ENCODE results near the gene MBNL1. TPM values are rescaled to one million over a fixed set of nuclear protein-coding genes. Genes with fewer than 3 reads are reported as not detected.

The MBNL1 gene
- total RNA-seq, 2 experiments from 2014 or later: 385 to 392 TPM

DNA sequence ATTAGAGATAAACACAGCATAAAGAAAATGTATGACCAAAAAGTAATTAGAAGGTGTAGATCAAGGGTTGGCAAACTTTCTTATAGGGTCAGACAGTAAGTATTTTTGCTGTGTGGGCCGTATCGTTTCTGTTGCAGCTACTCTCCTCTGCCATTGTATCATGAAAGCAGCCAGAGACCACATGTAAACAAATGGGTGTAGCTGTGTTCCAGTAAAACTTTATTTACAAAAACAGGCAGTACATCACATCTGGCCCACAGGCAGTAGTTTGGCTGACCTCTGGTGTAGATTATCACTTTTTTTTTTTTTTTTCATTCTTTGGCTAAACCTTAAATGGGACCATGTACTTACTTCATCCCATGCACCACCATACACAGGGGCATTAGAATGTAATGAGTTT is 190.8 kb downstream of the MBNL1 start:
- Mint-ChIP-seq H3K27ac (no peak overlapping the region), H3K4me1 (peaks cover 29% of the 10 kb centered on the region), H3K27me3 (no peaks in the 10 kb centered on the region), H3K36me3 (peaks cover 30% of the 10 kb centered on the region), H3K9me3 (no peaks in the 10 kb centered on the region), H3K4me3 (no peak overlapping the region)
- no peak for DNase-seq

DNA sequence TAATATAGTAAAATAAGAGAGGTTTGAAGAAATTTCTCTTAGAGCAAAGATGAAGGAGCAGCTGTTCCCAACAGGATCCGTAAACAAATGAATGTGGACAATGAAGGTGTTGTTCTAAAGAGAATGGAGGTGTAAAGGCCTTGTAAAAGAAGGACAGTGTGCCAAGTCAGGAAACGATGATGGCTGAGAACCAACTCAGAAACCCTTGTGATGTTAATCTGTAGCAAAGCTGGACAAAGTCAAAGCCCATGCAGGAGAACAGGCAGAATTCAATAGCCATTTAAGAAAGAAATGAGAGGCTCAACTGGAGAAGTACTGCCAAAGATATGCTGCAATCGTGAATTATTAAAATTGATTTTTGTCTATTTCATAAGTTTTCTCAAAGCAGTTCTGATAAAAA is 192.2 kb downstream of the MBNL1 start:
- peak overlapping the region; percentile 56 for H3K27ac Mint-ChIP-seq
- H3K4me3 Mint-ChIP-seq: no peak overlapping the region
- DNase-seq: no peak
- H3K27me3 Mint-ChIP-seq: no peaks in the 10 kb centered on the region
- H3K4me1 Mint-ChIP-seq: peaks cover 25% of the 10 kb centered on the region
- no peaks in the 10 kb centered on the region for H3K9me3 Mint-ChIP-seq
- peaks cover 29% of the 10 kb centered on the region for H3K36me3 Mint-ChIP-seq

DNA sequence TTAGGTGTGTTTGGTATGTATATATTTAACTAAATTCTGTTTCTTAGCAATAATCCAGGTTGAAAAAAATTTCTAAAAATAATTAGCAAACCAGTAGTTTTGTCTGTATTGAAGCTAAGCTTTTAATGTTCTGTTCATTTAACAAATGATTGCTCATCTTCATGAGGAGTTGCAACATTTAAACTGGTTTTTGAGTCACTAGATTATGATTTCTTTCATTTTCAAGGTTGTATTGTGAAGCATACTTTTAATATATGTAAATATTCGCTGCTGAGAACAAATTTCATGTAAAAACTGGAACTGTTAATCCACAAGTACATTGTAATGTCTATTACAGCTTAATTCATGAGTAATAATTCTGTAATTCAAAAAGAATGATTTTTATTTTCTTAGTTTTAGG is 192.7 kb downstream of the MBNL1 start:
- Mint-ChIP-seq H3K27ac (peak overlapping the region; percentile 16), H3K4me1 (peaks cover 22% of the 10 kb centered on the region), H3K27me3 (no peaks in the 10 kb centered on the region), H3K36me3 (peaks cover 26% of the 10 kb centered on the region), H3K4me3 (no peak overlapping the region), H3K9me3 (no peaks in the 10 kb centered on the region)
- no peak for DNase-seq

DNA sequence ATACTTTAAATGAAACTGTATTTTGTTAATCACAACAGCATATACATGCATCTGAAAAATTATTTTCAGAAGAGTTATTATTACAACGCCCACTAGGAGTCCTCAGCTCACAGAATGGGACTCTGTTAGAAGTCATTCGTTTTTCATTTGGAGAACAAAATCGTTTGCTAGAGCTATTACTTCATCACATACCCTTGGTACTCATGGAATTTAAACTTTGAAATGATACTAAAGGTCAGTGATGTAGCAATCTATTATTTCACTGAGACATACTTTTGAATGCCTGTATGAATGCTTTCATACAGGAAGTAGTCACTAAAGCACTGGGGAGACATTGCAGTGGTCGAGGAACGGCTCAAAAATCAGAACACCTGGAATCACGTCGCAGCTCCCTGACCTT is 198.1 kb downstream of the MBNL1 start:
- peak overlapping the region; percentile 62 for H3K27ac Mint-ChIP-seq
- peaks cover 19% of the 10 kb centered on the region for H3K4me1 Mint-ChIP-seq
- peaks cover 16% of the 10 kb centered on the region for H3K36me3 Mint-ChIP-seq
- no peaks in the 10 kb centered on the region for H3K9me3 Mint-ChIP-seq
- no peak for DNase-seq
- no peak overlapping the region for H3K4me3 Mint-ChIP-seq
- no peaks in the 10 kb centered on the region for H3K27me3 Mint-ChIP-seq

DNA sequence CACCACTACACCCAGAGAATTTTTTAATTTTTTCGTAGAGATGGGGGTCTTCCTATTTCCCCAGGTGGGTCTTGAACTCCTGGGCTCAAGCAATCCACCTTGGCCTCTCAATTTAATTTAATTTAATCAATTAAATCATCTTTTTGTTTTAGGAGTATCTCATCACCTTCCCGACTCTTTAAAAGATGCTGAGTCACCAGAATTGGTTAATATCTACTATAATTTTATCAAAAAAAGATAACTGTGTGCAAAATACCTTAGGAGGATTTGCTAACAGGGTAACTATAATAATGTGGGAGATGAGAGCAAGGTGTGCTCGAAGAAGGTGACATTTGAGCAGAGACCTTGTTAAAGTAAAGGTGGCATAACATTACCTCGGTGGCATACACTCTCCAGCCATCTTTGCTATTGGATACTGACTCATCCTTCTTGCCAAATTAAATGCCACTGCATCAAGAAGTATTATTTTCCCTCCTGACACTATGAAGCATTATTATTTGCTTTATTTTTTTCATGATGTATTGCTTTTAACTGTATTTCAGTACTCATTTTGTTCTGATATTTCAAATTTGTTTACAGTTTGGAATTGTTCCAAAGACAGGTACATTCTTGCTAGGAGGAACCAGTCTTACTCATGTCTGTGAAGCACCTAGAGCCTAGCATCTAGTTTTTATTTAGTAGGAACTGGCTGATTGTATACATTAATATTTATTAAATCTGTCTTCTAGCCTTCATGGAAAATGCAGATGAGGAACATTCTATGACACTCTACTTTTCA is 200.7 kb downstream of the MBNL1 start:
- Mint-ChIP-seq H3K4me3 (no peak overlapping the region), H3K36me3 (peaks cover 12% of the 10 kb centered on the region), H3K4me1 (peaks cover 20% of the 10 kb centered on the region), H3K27ac (peak overlapping the region; percentile 27), H3K9me3 (no peaks in the 10 kb centered on the region), H3K27me3 (no peaks in the 10 kb centered on the region)
- DNase-seq: no peak

DNA sequence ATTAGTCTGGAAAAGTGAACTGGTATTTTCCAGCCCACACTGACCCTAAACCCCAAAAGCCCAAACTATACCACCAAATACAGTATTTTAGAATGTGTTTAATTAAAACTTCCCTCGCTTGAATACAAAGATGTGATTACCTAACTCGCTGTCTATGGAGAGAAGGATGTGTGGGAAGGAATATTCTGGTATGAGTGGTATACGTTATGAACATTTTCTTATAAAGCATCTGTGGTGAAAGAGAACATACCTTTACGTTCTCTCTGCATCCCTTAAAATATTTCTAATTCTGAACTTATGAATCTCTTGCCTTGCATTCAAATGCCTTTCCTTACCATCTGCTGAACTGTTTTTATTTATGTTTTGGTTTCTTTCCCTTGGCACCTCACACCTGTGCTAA is 201.4 kb downstream of the MBNL1 start:
- H3K27me3 Mint-ChIP-seq: no peaks in the 10 kb centered on the region
- DNase-seq: no peak
- peaks cover 20% of the 10 kb centered on the region for H3K4me1 Mint-ChIP-seq
- H3K4me3 Mint-ChIP-seq: no peak overlapping the region
- no peaks in the 10 kb centered on the region for H3K9me3 Mint-ChIP-seq
- H3K36me3 Mint-ChIP-seq: peaks cover 9% of the 10 kb centered on the region
- no peak overlapping the region for H3K27ac Mint-ChIP-seq

DNA sequence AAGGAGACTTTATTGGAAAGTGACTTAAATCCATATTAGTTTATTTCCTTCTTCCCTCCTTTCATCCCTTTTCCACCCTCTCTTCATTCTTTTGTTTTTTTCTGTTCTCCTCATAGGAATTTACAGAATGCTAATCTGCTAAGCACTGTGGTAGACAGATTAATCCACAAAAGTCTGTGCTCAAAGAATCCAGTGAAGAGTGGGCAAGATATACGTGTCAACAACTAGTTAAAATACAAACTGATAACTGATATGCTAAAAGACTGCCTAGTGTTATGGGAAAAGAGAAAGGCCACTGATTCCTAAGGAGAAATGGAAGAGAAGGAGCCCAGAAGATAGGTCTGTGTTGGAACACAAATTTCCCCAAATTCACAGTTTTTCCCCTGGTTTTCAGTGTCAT is 202.2 kb downstream of the MBNL1 start:
- H3K9me3 Mint-ChIP-seq: no peaks in the 10 kb centered on the region
- no peak overlapping the region for H3K27ac Mint-ChIP-seq
- H3K4me3 Mint-ChIP-seq: no peak overlapping the region
- H3K36me3 Mint-ChIP-seq: peaks cover 6% of the 10 kb centered on the region
- DNase-seq: no peak
- H3K27me3 Mint-ChIP-seq: no peaks in the 10 kb centered on the region
- H3K4me1 Mint-ChIP-seq: peaks cover 20% of the 10 kb centered on the region

DNA sequence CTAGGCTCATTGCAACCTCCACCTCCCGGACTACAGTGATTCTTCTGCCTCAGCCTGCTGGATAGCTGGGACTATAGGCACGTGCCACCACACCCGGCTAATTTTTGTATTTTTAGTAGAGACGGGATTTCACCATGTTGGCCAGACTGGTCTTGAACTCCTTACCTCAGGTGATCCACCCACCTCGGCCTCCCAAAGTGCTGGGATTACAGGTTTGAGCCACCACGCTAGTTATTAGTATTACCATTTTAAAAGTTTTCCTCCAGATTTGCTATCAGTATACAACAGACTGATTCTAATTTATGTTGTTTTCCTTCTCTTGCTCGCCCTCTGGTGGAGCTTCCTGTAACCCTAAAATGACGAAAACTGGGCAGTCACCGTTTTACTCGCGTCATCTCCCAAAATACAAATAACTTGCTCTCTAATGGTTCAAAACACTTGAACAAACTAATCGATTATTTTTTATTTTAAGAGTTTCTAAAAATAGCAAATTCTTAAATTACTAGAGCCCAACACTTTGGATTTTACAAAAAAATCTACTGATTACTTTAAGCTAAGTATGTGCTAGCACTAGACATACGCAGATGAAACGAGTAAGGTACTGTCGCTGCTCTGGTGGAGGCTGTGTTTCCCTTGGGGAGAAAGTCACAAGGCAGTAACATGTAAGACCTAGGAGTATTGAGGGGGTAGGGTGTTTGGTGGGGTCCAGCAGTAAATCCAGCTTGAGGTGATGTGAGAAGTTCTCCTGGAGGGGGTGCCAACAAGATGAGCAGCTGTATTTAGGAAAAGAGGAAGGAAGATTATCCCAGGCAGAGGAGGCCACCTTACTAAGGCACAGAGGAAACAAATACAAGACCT is 203.3 kb downstream of the MBNL1 start:
- H3K27me3 Mint-ChIP-seq: no peaks in the 10 kb centered on the region
- peaks cover 17% of the 10 kb centered on the region for H3K4me1 Mint-ChIP-seq
- peak overlapping the region; percentile 58 for H3K4me3 Mint-ChIP-seq
- peaks cover 2% of the 10 kb centered on the region for H3K36me3 Mint-ChIP-seq
- peak; percentile 54 for DNase-seq
- peak overlapping the region; percentile 40 for H3K27ac Mint-ChIP-seq
- no peaks in the 10 kb centered on the region for H3K9me3 Mint-ChIP-seq

DNA sequence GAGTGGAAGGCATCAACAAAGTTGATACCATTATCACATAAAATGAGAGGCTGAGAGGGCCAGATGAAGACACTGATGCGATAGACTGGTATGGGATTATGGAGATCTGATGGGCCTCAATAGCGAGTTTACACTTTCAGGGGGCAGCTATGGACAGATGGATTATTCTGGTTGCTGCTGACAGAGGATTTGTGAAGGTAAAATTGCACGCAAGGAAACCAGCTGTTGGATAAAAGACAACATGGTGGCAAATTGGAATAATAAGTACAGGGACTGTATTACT is 203.9 kb downstream of the MBNL1 start:
- Mint-ChIP-seq H3K27me3 (no peaks in the 10 kb centered on the region), H3K9me3 (no peaks in the 10 kb centered on the region), H3K36me3 (peaks cover 2% of the 10 kb centered on the region), H3K27ac (peak overlapping the region; percentile 40), H3K4me3 (peak overlapping the region; percentile 58), H3K4me1 (peaks cover 15% of the 10 kb centered on the region)
- no peak for DNase-seq

DNA sequence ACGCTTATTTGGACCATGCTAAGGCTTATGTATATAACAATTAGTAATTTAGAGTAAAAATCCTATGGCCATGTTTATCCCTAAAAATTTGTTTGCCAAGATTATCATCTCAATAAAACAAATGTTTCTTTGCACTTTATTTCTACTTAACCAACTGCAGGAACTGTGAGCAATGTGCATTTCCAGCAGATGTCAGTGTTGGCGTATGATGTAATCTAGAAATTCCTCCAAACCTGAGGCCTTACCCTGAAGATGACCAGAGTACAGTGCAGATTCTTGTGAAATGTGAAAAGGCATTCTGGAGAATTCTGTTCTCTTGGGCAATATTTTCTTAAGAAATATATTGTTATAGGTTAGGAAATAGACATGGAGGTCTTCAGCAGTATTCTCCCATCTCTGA is 205.9 kb downstream of the MBNL1 start:
- Mint-ChIP-seq H3K36me3 (no peaks in the 10 kb centered on the region), H3K27ac (no peak overlapping the region), H3K27me3 (peaks cover 3% of the 10 kb centered on the region), H3K4me3 (no peak overlapping the region), H3K4me1 (peaks cover 13% of the 10 kb centered on the region), H3K9me3 (no peaks in the 10 kb centered on the region)
- DNase-seq: no peak

DNA sequence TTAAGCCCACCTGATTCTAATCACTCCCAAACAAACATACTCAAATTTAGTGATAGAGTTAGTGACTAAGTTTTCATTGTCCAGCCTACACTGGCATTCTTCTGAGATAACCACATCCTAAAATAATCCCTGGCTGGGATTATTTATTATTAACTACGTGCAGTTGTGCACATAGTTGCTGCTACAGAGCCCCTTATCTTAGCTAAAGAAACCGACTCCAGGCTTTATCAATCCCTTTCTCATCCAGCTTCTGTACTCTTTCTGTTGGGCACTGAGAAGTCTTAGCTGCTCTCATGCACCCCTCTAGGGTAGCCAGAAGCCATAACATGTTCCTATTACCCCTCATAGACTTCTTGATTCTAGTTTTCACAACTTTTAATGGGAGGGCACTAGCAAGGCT is 208.7 kb downstream of the MBNL1 start:
- Mint-ChIP-seq H3K27me3 (peaks cover 3% of the 10 kb centered on the region), H3K27ac (no peak overlapping the region), H3K4me3 (no peak overlapping the region), H3K4me1 (peaks cover 3% of the 10 kb centered on the region), H3K36me3 (peaks cover 9% of the 10 kb centered on the region), H3K9me3 (peaks cover 4% of the 10 kb centered on the region)
- no peak for DNase-seq

DNA sequence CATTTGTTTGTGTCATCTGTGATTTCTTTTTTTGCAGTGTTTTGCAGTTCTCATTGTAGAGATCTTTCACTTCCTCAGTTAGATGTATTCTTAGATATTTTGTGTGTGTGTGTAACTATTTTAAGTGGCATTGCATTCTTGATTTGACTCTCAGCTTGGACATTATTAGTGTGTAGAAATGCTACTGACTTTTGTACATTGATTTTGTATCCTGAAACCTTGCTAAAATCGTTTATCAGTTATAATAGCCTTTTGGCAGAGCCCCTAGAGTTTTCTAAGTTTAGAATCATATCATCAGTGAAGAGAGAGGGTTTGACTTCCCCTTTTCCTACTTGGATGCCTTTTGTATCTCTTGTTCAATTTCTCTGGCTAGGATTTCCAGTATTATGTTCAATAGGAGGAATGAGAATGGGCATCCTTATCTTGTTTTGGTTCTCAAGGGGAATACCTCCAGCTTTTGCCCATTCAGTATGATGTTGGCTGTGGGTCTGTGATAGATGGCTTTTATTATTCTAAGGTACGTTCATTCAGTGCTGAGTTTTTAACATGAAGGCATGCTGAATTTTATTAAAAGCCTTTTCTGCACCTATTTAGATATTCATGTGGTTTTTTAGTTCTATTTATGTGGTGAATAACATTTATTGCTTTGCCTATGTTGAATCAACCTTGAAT is 211.7 kb downstream of the MBNL1 start:
- Mint-ChIP-seq H3K4me1 (no peaks in the 10 kb centered on the region), H3K4me3 (no peak overlapping the region), H3K36me3 (peaks cover 14% of the 10 kb centered on the region), H3K9me3 (peaks cover 14% of the 10 kb centered on the region), H3K27me3 (peaks cover 3% of the 10 kb centered on the region), H3K27ac (no peak overlapping the region)
- DNase-seq: no peak

DNA sequence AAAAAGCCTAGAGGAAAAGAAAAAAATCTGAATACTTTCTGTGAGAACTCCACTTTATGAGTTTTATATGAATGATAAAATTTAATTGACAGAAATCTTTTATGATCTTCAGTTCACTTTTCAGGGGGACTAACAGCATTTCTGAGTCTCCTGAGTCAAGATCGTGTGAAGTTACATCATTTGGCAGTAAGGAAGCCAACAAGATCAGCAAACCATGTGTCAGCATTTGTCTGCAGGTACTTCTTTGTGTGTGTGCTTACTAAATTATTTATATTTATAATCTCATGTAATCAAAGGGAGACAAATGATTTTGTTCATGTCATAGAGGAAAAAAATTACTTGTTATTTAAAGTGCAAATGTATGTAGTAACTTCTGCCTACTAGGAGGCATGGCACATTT is 217.6 kb downstream of the MBNL1 start:
- Mint-ChIP-seq H3K27me3 (no peaks in the 10 kb centered on the region), H3K9me3 (peaks cover 12% of the 10 kb centered on the region), H3K4me3 (no peak overlapping the region), H3K27ac (no peak overlapping the region), H3K4me1 (no peaks in the 10 kb centered on the region), H3K36me3 (peaks cover 9% of the 10 kb centered on the region)
- DNase-seq: no peak

DNA sequence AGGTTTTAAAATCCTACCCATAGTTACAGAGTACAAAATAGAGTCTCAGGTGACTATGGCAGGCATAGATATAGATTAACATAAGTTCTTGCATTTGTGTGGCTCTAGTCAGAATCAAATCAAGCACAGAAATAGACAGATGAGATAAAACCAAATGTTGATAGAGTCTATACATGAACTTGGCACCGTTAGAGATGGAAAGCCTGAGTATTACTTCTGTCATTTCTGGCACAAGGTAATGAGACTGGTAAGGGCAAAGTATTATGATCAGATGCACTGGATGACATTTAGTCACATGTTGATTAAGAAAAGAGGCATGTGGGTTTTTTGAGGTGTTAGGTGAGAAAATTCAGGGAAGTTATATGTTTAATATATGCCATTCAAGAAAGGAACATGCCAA is 219.7 kb downstream of the MBNL1 start:
- no peak overlapping the region for H3K27ac Mint-ChIP-seq
- H3K9me3 Mint-ChIP-seq: peaks cover 3% of the 10 kb centered on the region
- H3K36me3 Mint-ChIP-seq: no peaks in the 10 kb centered on the region
- H3K27me3 Mint-ChIP-seq: no peaks in the 10 kb centered on the region
- no peak for DNase-seq
- H3K4me1 Mint-ChIP-seq: no peaks in the 10 kb centered on the region
- no peak overlapping the region for H3K4me3 Mint-ChIP-seq

DNA sequence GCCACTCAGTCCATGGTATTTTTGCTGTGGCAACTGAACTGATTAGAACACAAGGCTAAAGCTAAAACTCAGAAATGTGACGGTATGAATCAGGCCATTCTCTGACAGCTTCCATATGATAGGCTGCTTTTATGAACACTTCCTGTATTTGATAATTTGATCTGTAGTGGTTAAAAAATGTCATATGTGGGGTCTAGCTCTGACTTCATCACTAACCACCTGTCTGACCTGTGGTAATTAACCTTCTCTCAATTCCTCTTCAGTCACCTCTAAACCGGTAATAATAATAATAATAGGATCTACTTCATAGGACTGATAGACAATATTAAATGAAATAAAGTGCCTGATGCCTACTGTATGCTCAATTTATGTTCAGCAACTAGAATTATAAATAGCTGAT is 223.2 kb downstream of the MBNL1 start:
- no peaks in the 10 kb centered on the region for H3K36me3 Mint-ChIP-seq
- no peak overlapping the region for H3K27ac Mint-ChIP-seq
- H3K4me3 Mint-ChIP-seq: no peak overlapping the region
- no peaks in the 10 kb centered on the region for H3K27me3 Mint-ChIP-seq
- no peaks in the 10 kb centered on the region for H3K9me3 Mint-ChIP-seq
- no peaks in the 10 kb centered on the region for H3K4me1 Mint-ChIP-seq
- DNase-seq: no peak

Data from activated naive CD8-positive, alpha-beta T cell treated with anti-CD3 and anti-CD28 coated beads for 36 hours (primary cell).